ENCODE measurements around the gene ITGB7. TPM values are rescaled to one million over a fixed set of nuclear protein-coding genes. Genes with fewer than 3 reads are reported as not detected.

ITGB7 gene
- total RNA-seq, 1 donor from 2014 or later = not detected

GRCh38 chr12:53143355-53143754 lies 63.7 kb downstream of the ITGB7 start:
- Histone ChIP-seq H3K4me3 (no peak overlapping the region), H3K27ac (no peak overlapping the region), H3K9ac (no peak overlapping the region), H2AFZ (replicated peaks) (no peak overlapping the region), H3K36me3 (no peaks in the 10 kb centered on the region), H3F3A (ENCODE audit: low read depth) (peaks cover 15% of the 10 kb centered on the region), H3K79me2 (ENCODE audit: low read depth) (no peaks in the 10 kb centered on the region), H3K4me1 (no peaks in the 10 kb centered on the region), H3K27me3 (no peaks in the 10 kb centered on the region), H3K9me3 (ENCODE audit: low read depth) (no peaks in the 10 kb centered on the region), H4K20me1 (ENCODE audit: low read depth) (no peaks in the 10 kb centered on the region), H3K4me2 (no peak overlapping the region)
- no peak overlapping the region for H3K27ac Mint-ChIP-seq
- DNase-seq (ENCODE audit: low spot score) = no peak
- H3K36me3 Mint-ChIP-seq = no peaks in the 10 kb centered on the region
- no peaks in the 10 kb centered on the region for H3K4me1 Mint-ChIP-seq
- TF ChIP-seq EZH2phosphoT487 (IDR thresholded peaks at IDR 0.05) = no peak
- TF ChIP-seq CTCF (IDR thresholded peaks at IDR 0.05) = no peak
- TF ChIP-seq EZH2 (IDR thresholded peaks at IDR 0.05) = no peak
- peaks cover 15% of the 10 kb centered on the region for H3K9me3 Mint-ChIP-seq
- H3K27me3 Mint-ChIP-seq (ENCODE audit: insufficient read depth, low read depth) = peaks cover 8% of the 10 kb centered on the region
- H3K4me3 Mint-ChIP-seq = no peak overlapping the region

Small RNA genes lying within 50 kb of the gene (small RNA-seq; reads per million reads assigned to genes)
- gene HIGD1AP1 = 0.07 reads per million

Other genes with a start within 250 kb of the ITGB7 start
- gene EIF4B, start 200.8 kb downstream of the ITGB7 start, total RNA-seq (ENCODE audit: low replicate concordance) = 774 and 833 TPM in 2 replicates
- 0.24 and 0.28 TPM in 2 replicates for gene TNS2, start 157.2 kb downstream of the ITGB7 start, total RNA-seq (ENCODE audit: low replicate concordance)
- 5.4 and 6.7 TPM in 2 replicates for gene SPRYD3, start 127.9 kb downstream of the ITGB7 start, total RNA-seq (ENCODE audit: low replicate concordance)
- gene IGFBP6, start 109.6 kb downstream of the ITGB7 start, total RNA-seq (ENCODE audit: low replicate concordance) = 2.5 and 2.6 TPM in 2 replicates
- not detected in 2 replicates for gene SOAT2, start 103.8 kb downstream of the ITGB7 start, total RNA-seq (ENCODE audit: low replicate concordance)
- gene ZNF740, start 26.5 kb downstream of the ITGB7 start, total RNA-seq (ENCODE audit: low replicate concordance) = 38.4 and 40.4 TPM in 2 replicates
- gene CSAD, start 26.3 kb downstream of the ITGB7 start, total RNA-seq (ENCODE audit: low replicate concordance) = 26.9 and 33.0 TPM in 2 replicates
- 17.0 and 30.9 TPM in 2 replicates for gene RARG, start 25.0 kb upstream of the ITGB7 start, total RNA-seq (ENCODE audit: low replicate concordance)
- gene ESPL1, start 61.0 kb upstream of the ITGB7 start, total RNA-seq (ENCODE audit: low replicate concordance) = 34.3 and 54.0 TPM in 2 replicates
- 425 and 443 TPM in 2 replicates for gene PFDN5, start 88.3 kb upstream of the ITGB7 start, total RNA-seq (ENCODE audit: low replicate concordance)
- 48.8 and 55.7 TPM in 2 replicates for gene MYG1, start 92.4 kb upstream of the ITGB7 start, total RNA-seq (ENCODE audit: low replicate concordance)
- gene AAAS, start 114.4 kb upstream of the ITGB7 start, total RNA-seq (ENCODE audit: low replicate concordance) = 51.0 and 105 TPM in 2 replicates
- 0.74 and 0.90 TPM in 2 replicates for gene SP7, start 129.1 kb upstream of the ITGB7 start, total RNA-seq (ENCODE audit: low replicate concordance)
- 67.8 and 71.0 TPM in 2 replicates for gene SP1, start 172.9 kb upstream of the ITGB7 start, total RNA-seq (ENCODE audit: low replicate concordance)
- gene AMHR2, start 216.6 kb upstream of the ITGB7 start, total RNA-seq (ENCODE audit: low replicate concordance) = 0.34 TPM in 1 of 2 replicates, not detected in the other
- gene PRR13, start 234.5 kb upstream of the ITGB7 start, total RNA-seq (ENCODE audit: low replicate concordance) = 52.2 and 67.2 TPM in 2 replicates
- gene PCBP2, start 244.9 kb upstream of the ITGB7 start, total RNA-seq (ENCODE audit: low replicate concordance) = 403 and 435 TPM in 2 replicates